SU-DHL-6 (cell line): Measurements from ENCODE around the gene RNF167.

Source experiments
- CTCF ChIP-seq: fragments of 200-600 bp; sonication (generic); IDR thresholded peaks from one replicate; pipeline ENCODE4 v1.5.1; 2017; ENCODE audit warnings: antibody characterized with exemption, mild to moderate bottlenecking, low read length, moderate library complexity; ENCODE audit not compliant: insufficient read depth, poor library complexity, severe bottlenecking
- EZH2phosphoT487 ChIP-seq: fragments of 200-600 bp; sonication (generic), shearing (Covaris generic); conservative IDR thresholded peaks from 2 replicates; pipeline ENCODE4 v1.6.1; 2018; ENCODE audit warnings: mild to moderate bottlenecking, antibody characterized with exemption, low read length, moderate library complexity, mixed read lengths

- TF ChIP-seq CTCF, result no peak
- TF ChIP-seq EZH2phosphoT487, result no peak
These were observed 32.7 kb downstream of the RNF167 start for GRCh38 chr17:4972752-4973151.
